ENCODE measurements around the gene ZIC4. TPM values are rescaled to one million over a fixed set of nuclear protein-coding genes. Genes with fewer than 3 reads are reported as not detected.

ZIC4 gene
- total and polyA plus RNA-seq, 2 of the 8 experiments (the other 6 are each of a cell fraction or from before 2014, with no cell fraction given): 0.03 to 0.13 TPM

- peak; percentile 64 for TF ChIP-seq EZH2 (IDR thresholded peaks at IDR 0.05; ENCODE audit: low read depth, low read length, severe bottlenecking)
Observed at GRCh38 chr3:147368561-147369221, 37.7 kb downstream of the ZIC4 start (continued).

Data from H1 (cell line).